IMR-90 (cell line): Measurements from ENCODE around the gene CENPN. TPM values are rescaled to one million over a fixed set of nuclear protein-coding genes. Genes with fewer than 3 reads are reported as not detected.

ENCODE experiments used
- ATAC-seq: fragments of 200-7000 bp; cut with Tn5 transposase; 2 replicates; pipeline ENCODE4 v1.9.1; 2020; ENCODE audit warnings: low read depth, mild to moderate bottlenecking, moderate library complexity
- BruUV-seq: library from RNA; stranded (reverse); fragments of 400-500 nt; replicated peaks from 2 replicates; lab custom pipeline; 2021; lab: Mats Ljungman, UMichigan
- CTCF ChIA-PET: fragments of 300-600 bp; formaldehyde crosslinking; extraction: SDS; loops from one replicate; lab custom pipeline; 2021; ENCODE audit warnings: antibody characterized with exemption; lab: Yijun Ruan, JAX
- POLR2A ChIA-PET: fragments of 300-600 bp; sonication (Branson Sonifier 250); formaldehyde crosslinking; loops from one replicate; lab custom pipeline; 2022; ENCODE audit warnings: antibody characterized with exemption; ENCODE audit not compliant: unreplicated experiment; lab: Charles Lee
- DNase-seq: peaks from one replicate; pipeline ENCODE4 v3.0.0; 2013
- H2AFZ ChIP-seq: replicated peaks from 2 replicates; pipeline ENCODE3; 2013; ENCODE audit warnings: low read length, mild to moderate bottlenecking; ENCODE audit not compliant: poor library complexity
- H2AK5ac ChIP-seq: 2 replicates; pipeline ENCODE4 v1.6.1; 2013; ENCODE audit warnings: low read depth, low read length, inconsistent platforms
- H2AK9ac ChIP-seq: replicated peaks from 2 replicates; pipeline ENCODE3; 2013; ENCODE audit warnings: mild to moderate bottlenecking, low read depth, low read length, moderate library complexity; ENCODE audit not compliant: poor library complexity
- H2BK120ac ChIP-seq: 2 replicates; pipeline ENCODE4 v1.6.1; 2013; ENCODE audit warnings: low read depth, low read length, inconsistent platforms
- H2BK15ac ChIP-seq: 3 replicates; pipeline ENCODE4 v1.6.1; 2013; ENCODE audit warnings: low read depth, low read length, inconsistent platforms
- H2BK20ac ChIP-seq: 2 replicates; pipeline ENCODE4 v1.6.1; 2013; ENCODE audit warnings: low read depth, mild to moderate bottlenecking, inconsistent platforms, low read length, moderate library complexity
- H2BK5ac ChIP-seq: 2 replicates; pipeline ENCODE4 v1.6.1; 2013; ENCODE audit warnings: mild to moderate bottlenecking, low read depth, low read length, inconsistent platforms; ENCODE audit not compliant: poor library complexity, severe bottlenecking
- H3K14ac ChIP-seq: replicated peaks from 2 replicates; pipeline ENCODE4 v1.6.1; 2013; ENCODE audit warnings: low read depth, low read length, inconsistent platforms
- H3K18ac ChIP-seq: 2 replicates; pipeline ENCODE4 v1.6.1; 2013; ENCODE audit warnings: low read depth, low read length, control low read depth
- H3K23ac ChIP-seq: 2 replicates; pipeline ENCODE4 v1.6.1; 2013; ENCODE audit warnings: low read depth, low read length, inconsistent platforms
- H3K27ac ChIP-seq: 2 replicates; pipeline ENCODE4 v1.5.1; 2013; ENCODE audit warnings: mild to moderate bottlenecking, control low read depth, low read length; ENCODE audit not compliant: insufficient read depth
- H3K27me3 ChIP-seq: 2 replicates; pipeline ENCODE4 v1.6.1; 2013; ENCODE audit warnings: low read length; ENCODE audit not compliant: control insufficient read depth, insufficient read depth
- H3K36me3 ChIP-seq: 2 replicates; pipeline ENCODE4 v1.6.1; 2013; ENCODE audit warnings: low read length, mixed read lengths; ENCODE audit not compliant: control insufficient read depth, insufficient read depth
- H3K4ac ChIP-seq: 2 replicates; pipeline ENCODE4 v1.6.1; 2013; ENCODE audit warnings: low read depth, low read length, inconsistent platforms
- H3K4me1 ChIP-seq: 2 replicates; pipeline ENCODE4 v1.6.1; 2013; ENCODE audit warnings: low read length, mixed read lengths; ENCODE audit not compliant: control insufficient read depth, insufficient read depth
- H3K4me2 ChIP-seq: 2 replicates; pipeline ENCODE4 v1.6.1; 2013; ENCODE audit warnings: low read depth, mild to moderate bottlenecking, control low read depth, low read length, moderate library complexity
- H3K4me3 ChIP-seq: 2 replicates; pipeline ENCODE4 v1.5.1; 2013; ENCODE audit warnings: low read depth, mild to moderate bottlenecking, control low read depth, low read length, moderate library complexity; ENCODE audit not compliant: insufficient read depth
- H3K56ac ChIP-seq: 2 replicates; pipeline ENCODE4 v1.6.1; 2013; ENCODE audit warnings: low read length, inconsistent platforms; ENCODE audit not compliant: insufficient read depth; ENCODE audit errors: extremely low read depth
- H3K79me1 ChIP-seq, 2 experiments: 2 replicates each; pipeline ENCODE4 v1.6.1; 2013; ENCODE audit warnings: low read length in 2 of 2, inconsistent platforms in 1 of 2, low read depth in 1 of 2
- H3K9ac ChIP-seq: 2 replicates; pipeline ENCODE4 v1.6.1; 2013; ENCODE audit warnings: low read depth, low read length, control low read depth
- H3K9me1 ChIP-seq: 2 replicates; pipeline ENCODE4 v1.6.1; 2013; ENCODE audit warnings: low read length, inconsistent platforms; ENCODE audit not compliant: insufficient read depth
- H3K9me3 ChIP-seq: 2 replicates; pipeline ENCODE4 v1.6.1; 2013; ENCODE audit warnings: low read length; ENCODE audit not compliant: control insufficient read depth, insufficient read depth
- H4K20me1 ChIP-seq: 2 replicates; pipeline ENCODE4 v1.6.1; 2013; ENCODE audit warnings: low read length, inconsistent platforms; ENCODE audit not compliant: insufficient read depth
- H4K5ac ChIP-seq: 2 replicates; pipeline ENCODE4 v1.6.1; 2013; ENCODE audit warnings: mild to moderate bottlenecking, low read depth, low read length, control low read depth
- H4K8ac ChIP-seq, 2 experiments: 2 replicates each; pipeline ENCODE4 v1.6.1; 2013; ENCODE audit warnings: low read depth in 2 of 2, low read length in 2 of 2, control low read depth in 1 of 2, inconsistent platforms in 1 of 2
- H4K91ac ChIP-seq: 2 replicates; pipeline ENCODE4 v1.6.1; 2013; ENCODE audit warnings: low read depth, low read length, inconsistent platforms; ENCODE audit not compliant: insufficient read depth
- BHLHE40 ChIP-seq: fragments of 150-350 bp; IDR thresholded peaks from 2 replicates; pipeline ENCODE4 v1.6.1; 2016; ENCODE audit warnings: mild to moderate bottlenecking, low read depth, low read length
- CEBPB ChIP-seq: IDR thresholded peaks from 2 replicates; pipeline ENCODE4 v1.6.1; 2012; ENCODE audit warnings: low read depth, low read length, improper control_type of control experiment
- CHD1 ChIP-seq: IDR thresholded peaks from 2 replicates; pipeline ENCODE4 v1.6.1; 2012; ENCODE audit warnings: low read depth, low read length, improper control_type of control experiment
- CTCF ChIP-seq: conservative IDR thresholded peaks from 2 replicates; pipeline ENCODE4 v1.5.1; 2012; ENCODE audit warnings: mild to moderate bottlenecking, low read depth, low read length, improper control_type of control experiment
- FOS ChIP-seq: fragments of 150-350 bp; IDR thresholded peaks from 2 replicates; pipeline ENCODE4 v1.6.1; 2016; ENCODE audit warnings: low read depth, low read length
- MAFK ChIP-seq: IDR thresholded peaks from 2 replicates; pipeline ENCODE4 v1.6.1; 2012; ENCODE audit warnings: low read depth, low read length, improper control_type of control experiment
- MAZ ChIP-seq: IDR thresholded peaks from 2 replicates; pipeline ENCODE4 v1.6.1; 2012; ENCODE audit warnings: low read depth, mild to moderate bottlenecking, low read length, improper control_type of control experiment, moderate library complexity, borderline replicate concordance
- MXI1 ChIP-seq: IDR thresholded peaks from 2 replicates; pipeline ENCODE4 v1.6.1; 2012; ENCODE audit warnings: low read depth, mild to moderate bottlenecking, low read length, moderate library complexity, borderline replicate concordance
- NFE2L2 ChIP-seq: fragments of 150-350 bp; IDR thresholded peaks from 2 replicates; pipeline ENCODE4 v1.6.1; 2016; ENCODE audit warnings: low read depth, mild to moderate bottlenecking, low read length
- POLR2A ChIP-seq: IDR thresholded peaks from 2 replicates; pipeline ENCODE4 v1.6.1; 2012; ENCODE audit warnings: mild to moderate bottlenecking, low read depth, low read length
- RAD21 ChIP-seq: IDR thresholded peaks from 2 replicates; pipeline ENCODE4 v1.6.1; 2012; ENCODE audit warnings: low read length, improper control_type of control experiment
- RCOR1 ChIP-seq: IDR thresholded peaks from 2 replicates; pipeline ENCODE4 v1.6.1; 2012; ENCODE audit warnings: mild to moderate bottlenecking, low read length, improper control_type of control experiment; ENCODE audit not compliant: insufficient replicate concordance
- RFX5 ChIP-seq: IDR thresholded peaks from 2 replicates; pipeline ENCODE4 v1.8.0; 2012; ENCODE audit warnings: low read depth, mild to moderate bottlenecking, low read length, moderate library complexity
- SMC3 ChIP-seq: fragments of 150-350 bp; IDR thresholded peaks from 2 replicates; pipeline ENCODE4 v1.6.1; 2016; ENCODE audit warnings: low read depth, mild to moderate bottlenecking, antibody characterized with exemption, low read length, moderate library complexity
- USF2 ChIP-seq: fragments of 150-350 bp; IDR thresholded peaks from 2 replicates; pipeline ENCODE4 v1.6.1; 2017; ENCODE audit warnings: mild to moderate bottlenecking, antibody characterized with exemption, low read length, low read depth
- WGBS, 2 experiments: methylation state at CpG; one replicate each; pipeline versions ENCODE4 v1.1.5 to v1.1.7; 2013; ENCODE audit warnings: missing lambda C conversion rate in 2 of 2; ENCODE audit not compliant: insufficient read length in 1 of 2; ENCODE audit errors: extremely low coverage in 2 of 2; 5-methylcytosine and 5-hydroxymethylcytosine counted together
- dilution Hi-C: fragments of 300-500 bp; cut with HindIII; formaldehyde crosslinking; loops from one replicate; pipeline ENCODE4 v1.14.3; 2018; ENCODE audit warnings: low sequenced_read_pairs; ENCODE audit not compliant: unreplicated experiment
- in situ Hi-C: fragments of 300-500 bp; cut with MboI; formaldehyde crosslinking; loops from 3 replicates; pipeline ENCODE4 v1.14.3; 2019; ENCODE audit warnings: low sequenced_read_pairs, inconsistent platforms, mixed read lengths
- intact Hi-C: fragments of 100-400 bp; cut with micrococcal nuclease; formaldehyde crosslinking; loops from 2 replicates; pipeline ENCODE4 v1.10.0; 2022
- polyA plus RNA-seq, 3 experiments: library from polyadenylated mRNA; depleted of rRNA; stranded (reverse); fragments of >200 nt; gene quantifications; 2 replicates each; pipeline ENCODE4 v1.2.3, GENCODE V29; 2012; ENCODE audit warnings: low replicate concordance in 1 of 3
- total RNA-seq: library from RNA; depleted of rRNA; stranded (reverse); fragments of >200 nt; gene quantifications from 2 replicates; pipeline ENCODE4 v1.2.3, GENCODE V29; 2012
- TF ChIP-seq, protein P1 (sequence below): fragments of 150-350 bp; IDR thresholded peaks from 2 replicates; pipeline ENCODE4 v1.6.1; 2016; ENCODE audit warnings: low read depth, mild to moderate bottlenecking, low read length, moderate library complexity, borderline replicate concordance

CENPN gene
- total and polyA plus RNA-seq, 2 of the 4 experiments (the other 2 are of a cell fraction) = 20.5 to 22.8 TPM

DNA sequence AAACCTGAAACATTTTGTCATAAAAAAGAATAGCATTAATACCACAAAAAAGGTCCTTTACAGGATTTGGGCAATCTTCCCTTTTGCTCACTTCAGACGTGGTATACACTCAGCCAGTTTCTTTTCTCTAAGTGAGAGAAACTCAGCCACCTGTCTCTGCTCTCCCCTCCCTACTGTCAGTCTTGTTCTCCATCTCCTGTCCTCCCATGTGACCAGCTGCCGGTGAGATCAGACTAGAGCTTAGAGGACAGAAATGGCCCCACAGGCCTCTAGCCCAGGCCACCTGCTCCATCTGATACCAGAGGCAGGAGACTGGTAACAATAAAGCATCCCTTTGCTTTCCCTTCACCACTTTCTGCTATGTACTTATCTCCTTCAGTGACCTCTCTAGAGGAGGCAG, 35.2 kb upstream of the CENPN start:
- ChIA-PET CTCF (no interaction called here), POLR2A (no interaction called here)
- in situ Hi-C loops (no loop called here), intact Hi-C loops (no loop called here), dilution Hi-C loops (no loop called here)
- no peak overlapping the region for H3K27ac ChIP-seq
- H2AK9ac ChIP-seq = no peak overlapping the region
- no peak for ATAC-seq
- no peak overlapping the region for H2BK20ac ChIP-seq
- H3K9me1 ChIP-seq = peaks cover 3% of the 10 kb centered on the region; the same call in 1 of the 2 replicates
- no peak overlapping the region for H2AFZ ChIP-seq
- H4K91ac ChIP-seq = no peak overlapping the region
- peaks cover 13 to 14% of the 10 kb centered on the region in 2 experiments; a peak in 3 of 4 replicates for H3K79me1 ChIP-seq
- no peaks in the 10 kb centered on the region for H3K9me3 ChIP-seq
- H4K5ac ChIP-seq = no peak overlapping the region
- no peaks in the 10 kb centered on the region; the same call in 1 of the 2 replicates for H4K20me1 ChIP-seq
- no peak overlapping the region for H2BK5ac ChIP-seq
- H3K18ac ChIP-seq = no peak overlapping the region
- no peak overlapping the region for H3K56ac ChIP-seq
- H3K4me2 ChIP-seq = no peak overlapping the region
- H3K9ac ChIP-seq = no peak overlapping the region
- no peak overlapping the region for H3K14ac ChIP-seq
- H3K36me3 ChIP-seq = no peaks in the 10 kb centered on the region; the same call in 1 of the 2 replicates
- no CpG with 5 or more reads among the region's 2 CpGs for WGBS, 2 experiments
- H3K4me1 ChIP-seq = no peaks in the 10 kb centered on the region
- TF ChIP-seq FOS (no peak), MAFK (no peak), MAZ (no peak), SMC3 (no peak), CTCF (no peak), CHD1 (no peak), RAD21 (no peak), RFX5 (no peak), POLR2A (no peak), NFE2L2 (no peak), CEBPB (no peak), RCOR1 (no peak), MXI1 (no peak), USF2 (no peak), BHLHE40 (no peak)
- TF ChIP-seq, protein P1, sequence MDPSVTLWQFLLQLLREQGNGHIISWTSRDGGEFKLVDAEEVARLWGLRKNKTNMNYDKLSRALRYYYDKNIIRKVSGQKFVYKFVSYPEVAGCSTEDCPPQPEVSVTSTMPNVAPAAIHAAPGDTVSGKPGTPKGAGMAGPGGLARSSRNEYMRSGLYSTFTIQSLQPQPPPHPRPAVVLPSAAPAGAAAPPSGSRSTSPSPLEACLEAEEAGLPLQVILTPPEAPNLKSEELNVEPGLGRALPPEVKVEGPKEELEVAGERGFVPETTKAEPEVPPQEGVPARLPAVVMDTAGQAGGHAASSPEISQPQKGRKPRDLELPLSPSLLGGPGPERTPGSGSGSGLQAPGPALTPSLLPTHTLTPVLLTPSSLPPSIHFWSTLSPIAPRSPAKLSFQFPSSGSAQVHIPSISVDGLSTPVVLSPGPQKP = no peak
- BruUV-seq = no TSS peak
- H3K4me3 ChIP-seq = no peak overlapping the region
- H2AK5ac ChIP-seq = no peak overlapping the region
- no peak for DNase-seq
- H2BK120ac ChIP-seq = no peak overlapping the region
- no peak overlapping the region for H2BK15ac ChIP-seq
- no peak overlapping the region for H3K4ac ChIP-seq
- no peaks in the 10 kb centered on the region for H3K27me3 ChIP-seq
- H3K23ac ChIP-seq = no peak overlapping the region
- no peak overlapping the region for H4K8ac ChIP-seq
